ENCODE measurements around the gene PAPOLG.
A peak's percentile ranks its signal among the peaks of the same experiment; 100 is the strongest.
"Not testable (repeated sequence)": the region's sequence is repeated elsewhere in the genome, so short reads cannot be mapped to it uniquely, and the experiment has no call there.

The PAPOLG gene

GRCh38 chr2:60811491-60812375 lies 55.7 kb downstream of the PAPOLG start:
- Histone ChIP-seq H3K27me3 (ENCODE audit: insufficient read depth, low read length) (no peaks in the 10 kb centered on the region), H2AFZ (ENCODE audit: insufficient read depth, low read length, poor library complexity) (no peak overlapping the region), H3K4me3 (ENCODE audit: low read depth, low read length) (no peak overlapping the region), H3K36me3 (ENCODE audit: control insufficient read depth in 1 of 2, insufficient read depth in 2 of 2, low read length in 2 of 2) (no peaks in the 10 kb centered on the region), H2AK5ac (ENCODE audit: low read length) (no peak overlapping the region), H2BK120ac (ENCODE audit: insufficient read depth, low read length, poor library complexity) (no peak overlapping the region), H2BK5ac (ENCODE audit: low read depth, low read length, poor library complexity) (no peak overlapping the region), H2BK12ac (ENCODE audit: low read length) (no peak overlapping the region), H3K9me3 (ENCODE audit: insufficient read depth, low read depth, low read length) (no peaks in the 10 kb centered on the region), H3K9ac (ENCODE audit: low read length) (no peak overlapping the region), H4K8ac (ENCODE audit: low read depth, low read length) (no peak overlapping the region), H3K79me1 (ENCODE audit: low read length) (no peaks in the 10 kb centered on the region), H3K4ac (ENCODE audit: low read depth, low read length) (no peak overlapping the region), H3K18ac (ENCODE audit: low read length) (no peak overlapping the region), H3K4me1 (ENCODE audit: control insufficient read depth in 1 of 2, insufficient read depth in 2 of 2, low read length in 2 of 2) (peaks cover 0 to 2% of the 10 kb centered on the region in 2 experiments), H3K4me2 (ENCODE audit: low read length) (no peak overlapping the region), H3K79me2 (ENCODE audit: control insufficient read depth, insufficient read depth, low read length, poor library complexity) (no peaks in the 10 kb centered on the region), H4K12ac (ENCODE audit: low read depth, low read length) (no peak overlapping the region), H3K27ac (ENCODE audit: low read depth, low read length) (no peak overlapping the region), H3K23ac (ENCODE audit: low read length) (no peak overlapping the region), H4K91ac (ENCODE audit: low read depth, low read length) (no peak overlapping the region), H3K14ac (ENCODE audit: low read length) (no peak overlapping the region)
- no CpG with 5 or more reads among the region's 14 CpGs for WGBS (ENCODE audit: extremely low coverage, insufficient coverage, insufficient read length)
- DNase-seq, result no peak

GRCh38 chr2:60817191-60817590 lies 61.1 kb downstream of the PAPOLG start:
- peak; percentile 93 to 94 for DNase-seq
- not testable (repeated sequence) for H3K36me3 ChIP-seq (ENCODE audit: control insufficient read depth in 1 of 2, insufficient read depth in 2 of 2, low read length in 2 of 2)

GRCh38 chr2:60818272-60818671 lies 62.2 kb downstream of the PAPOLG start:
- Histone ChIP-seq H3K79me2 (ENCODE audit: control insufficient read depth, insufficient read depth, low read length, poor library complexity) (no peaks in the 10 kb centered on the region), H3K36me3 (ENCODE audit: control insufficient read depth in 1 of 2, insufficient read depth in 2 of 2, low read length in 2 of 2) (no peaks in the 10 kb centered on the region), H2BK12ac (ENCODE audit: low read length) (no peak overlapping the region), H3K4me2 (ENCODE audit: low read length) (no peak overlapping the region), H3K4me1 (ENCODE audit: control insufficient read depth in 1 of 2, insufficient read depth in 2 of 2, low read length in 2 of 2) (no peaks in the 10 kb centered on the region), H4K8ac (ENCODE audit: low read depth, low read length) (no peak overlapping the region), H2BK120ac (ENCODE audit: insufficient read depth, low read length, poor library complexity) (no peak overlapping the region), H3K4me3 (ENCODE audit: low read depth, low read length) (no peak overlapping the region), H3K9ac (ENCODE audit: low read length) (no peak overlapping the region), H3K18ac (ENCODE audit: low read length) (no peak overlapping the region), H4K12ac (ENCODE audit: low read depth, low read length) (no peak overlapping the region), H3K79me1 (ENCODE audit: low read length) (no peaks in the 10 kb centered on the region), H2AK5ac (ENCODE audit: low read length) (no peak overlapping the region), H2BK5ac (ENCODE audit: low read depth, low read length, poor library complexity) (no peak overlapping the region), H3K9me3 (ENCODE audit: insufficient read depth, low read depth, low read length) (no peaks in the 10 kb centered on the region), H3K27me3 (ENCODE audit: insufficient read depth, low read length) (no peaks in the 10 kb centered on the region), H3K23ac (ENCODE audit: low read length) (no peak overlapping the region), H4K91ac (ENCODE audit: low read depth, low read length) (no peak overlapping the region), H3K27ac (ENCODE audit: low read depth, low read length) (no peak overlapping the region), H3K4ac (ENCODE audit: low read depth, low read length) (no peak overlapping the region), H3K14ac (ENCODE audit: low read length) (no peak overlapping the region), H2AFZ (ENCODE audit: insufficient read depth, low read length, poor library complexity) (no peak overlapping the region)
- WGBS (ENCODE audit: extremely low coverage, insufficient coverage, insufficient read length), result no CpG with 5 or more reads among the region's 4 CpGs
- peak in 1 of 2 donors; percentile 37 for DNase-seq

More at GRCh38 chr2:60817191-60817590, 61.1 kb downstream of the PAPOLG start:
- not testable (repeated sequence) for H4K12ac ChIP-seq (ENCODE audit: low read depth, low read length); H3K4me2 ChIP-seq (ENCODE audit: low read length); H3K4me1 ChIP-seq (ENCODE audit: control insufficient read depth in 1 of 2, insufficient read depth in 2 of 2, low read length in 2 of 2); H3K9ac ChIP-seq (ENCODE audit: low read length); H2AFZ ChIP-seq (ENCODE audit: insufficient read depth, low read length, poor library complexity); H3K18ac ChIP-seq (ENCODE audit: low read length); H3K27me3 ChIP-seq (ENCODE audit: insufficient read depth, low read length); H4K8ac ChIP-seq (ENCODE audit: low read depth, low read length); H2AK5ac ChIP-seq (ENCODE audit: low read length); H2BK12ac ChIP-seq (ENCODE audit: low read length); H3K23ac ChIP-seq (ENCODE audit: low read length); H3K79me1 ChIP-seq (ENCODE audit: low read length); H3K4ac ChIP-seq (ENCODE audit: low read depth, low read length); H3K27ac ChIP-seq (ENCODE audit: low read depth, low read length); H2BK5ac ChIP-seq (ENCODE audit: low read depth, low read length, poor library complexity); H3K79me2 ChIP-seq (ENCODE audit: control insufficient read depth, insufficient read depth, low read length, poor library complexity); H3K14ac ChIP-seq (ENCODE audit: low read length); H4K91ac ChIP-seq (ENCODE audit: low read depth, low read length); H2BK120ac ChIP-seq (ENCODE audit: insufficient read depth, low read length, poor library complexity); H3K9me3 ChIP-seq (ENCODE audit: insufficient read depth, low read depth, low read length); H3K4me3 ChIP-seq (ENCODE audit: low read depth, low read length)
- no CpG with 5 or more reads among the region's 9 CpGs for WGBS (ENCODE audit: extremely low coverage, insufficient coverage, insufficient read length)

GRCh38 chr2:60819155-60819862 lies 63.2 kb downstream of the PAPOLG start:
- no peak overlapping the region for H3K4me2 ChIP-seq (ENCODE audit: low read length)
- no peaks in the 10 kb centered on the region for H3K9me3 ChIP-seq (ENCODE audit: insufficient read depth, low read depth, low read length)
- no peak overlapping the region for H3K23ac ChIP-seq (ENCODE audit: low read length)
- no peaks in the 10 kb centered on the region for H3K4me1 ChIP-seq (ENCODE audit: control insufficient read depth in 1 of 2, insufficient read depth in 2 of 2, low read length in 2 of 2)
- no peak overlapping the region for H3K9ac ChIP-seq (ENCODE audit: low read length)
- H3K4me3 ChIP-seq (ENCODE audit: low read depth, low read length), result no peak overlapping the region
- no peak overlapping the region for H4K12ac ChIP-seq (ENCODE audit: low read depth, low read length)
- no peak overlapping the region for H3K18ac ChIP-seq (ENCODE audit: low read length)
- WGBS (ENCODE audit: extremely low coverage, insufficient coverage, insufficient read length), result no CpG with 5 or more reads among the region's 15 CpGs
- DNase-seq, result no peak
- H3K79me2 ChIP-seq (ENCODE audit: control insufficient read depth, insufficient read depth, low read length, poor library complexity), result no peaks in the 10 kb centered on the region
- H2AK5ac ChIP-seq (ENCODE audit: low read length), result no peak overlapping the region
- no peak overlapping the region for H2AFZ ChIP-seq (ENCODE audit: insufficient read depth, low read length, poor library complexity)
- no peaks in the 10 kb centered on the region for H3K36me3 ChIP-seq (ENCODE audit: control insufficient read depth in 1 of 2, insufficient read depth in 2 of 2, low read length in 2 of 2)
- no peaks in the 10 kb centered on the region for H3K79me1 ChIP-seq (ENCODE audit: low read length)
- H2BK120ac ChIP-seq (ENCODE audit: insufficient read depth, low read length, poor library complexity), result no peak overlapping the region
- no peak overlapping the region for H4K8ac ChIP-seq (ENCODE audit: low read depth, low read length)
- H2BK12ac ChIP-seq (ENCODE audit: low read length), result no peak overlapping the region
- no peak overlapping the region for H2BK5ac ChIP-seq (ENCODE audit: low read depth, low read length, poor library complexity)
- no peak overlapping the region for H3K27ac ChIP-seq (ENCODE audit: low read depth, low read length)
- H4K91ac ChIP-seq (ENCODE audit: low read depth, low read length), result no peak overlapping the region
- no peak overlapping the region for H3K14ac ChIP-seq (ENCODE audit: low read length)
- H3K27me3 ChIP-seq (ENCODE audit: insufficient read depth, low read length), result no peaks in the 10 kb centered on the region
- no peak overlapping the region for H3K4ac ChIP-seq (ENCODE audit: low read depth, low read length)

Measured in trophoblast cell (in vitro differentiated cells and primary cell).